GM20431 (cell line): ENCODE data around the gene DIPK1B.

Experiments used
- in situ Hi-C: fragments of 300-500 bp; cut with MseI, MboI; formaldehyde crosslinking; loops from one replicate; pipeline ENCODE4 v1.15.0; 2020; ENCODE audit warnings: low sequenced_read_pairs; ENCODE audit not compliant: unreplicated experiment

Gene DIPK1B

DNA sequence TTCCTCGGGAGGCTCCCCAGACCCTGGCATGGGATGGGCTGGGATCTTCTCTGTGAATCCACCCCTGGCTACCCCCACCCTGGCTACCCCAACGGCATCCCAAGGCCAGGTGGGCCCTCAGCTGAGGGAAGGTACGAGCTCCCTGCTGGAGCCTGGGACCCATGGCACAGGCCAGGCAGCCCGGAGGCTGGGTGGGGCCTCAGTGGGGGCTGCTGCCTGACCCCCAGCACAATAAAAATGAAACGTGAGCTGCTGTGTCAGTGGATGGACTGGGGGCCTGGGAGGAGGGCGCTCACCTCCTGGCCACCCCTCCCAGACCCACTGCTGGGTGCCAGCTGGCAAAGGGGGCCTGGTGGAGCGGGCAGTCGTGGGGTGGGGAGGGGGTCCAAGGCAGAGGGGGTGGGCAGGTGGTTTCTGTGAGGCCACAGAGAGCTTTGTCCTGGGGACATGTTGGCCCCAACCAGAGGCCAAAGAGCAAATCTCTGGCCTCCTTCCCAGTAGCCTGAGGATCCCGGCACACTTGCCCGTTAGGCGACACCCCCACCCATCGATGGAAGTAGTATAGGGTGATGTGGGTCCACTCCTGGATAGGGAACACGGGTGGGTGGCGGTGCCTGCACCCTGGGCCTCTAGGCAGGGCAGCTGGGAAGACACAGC, 39.8 kb upstream of the DIPK1B start:
- in situ Hi-C loops: no loop called here

DNA sequence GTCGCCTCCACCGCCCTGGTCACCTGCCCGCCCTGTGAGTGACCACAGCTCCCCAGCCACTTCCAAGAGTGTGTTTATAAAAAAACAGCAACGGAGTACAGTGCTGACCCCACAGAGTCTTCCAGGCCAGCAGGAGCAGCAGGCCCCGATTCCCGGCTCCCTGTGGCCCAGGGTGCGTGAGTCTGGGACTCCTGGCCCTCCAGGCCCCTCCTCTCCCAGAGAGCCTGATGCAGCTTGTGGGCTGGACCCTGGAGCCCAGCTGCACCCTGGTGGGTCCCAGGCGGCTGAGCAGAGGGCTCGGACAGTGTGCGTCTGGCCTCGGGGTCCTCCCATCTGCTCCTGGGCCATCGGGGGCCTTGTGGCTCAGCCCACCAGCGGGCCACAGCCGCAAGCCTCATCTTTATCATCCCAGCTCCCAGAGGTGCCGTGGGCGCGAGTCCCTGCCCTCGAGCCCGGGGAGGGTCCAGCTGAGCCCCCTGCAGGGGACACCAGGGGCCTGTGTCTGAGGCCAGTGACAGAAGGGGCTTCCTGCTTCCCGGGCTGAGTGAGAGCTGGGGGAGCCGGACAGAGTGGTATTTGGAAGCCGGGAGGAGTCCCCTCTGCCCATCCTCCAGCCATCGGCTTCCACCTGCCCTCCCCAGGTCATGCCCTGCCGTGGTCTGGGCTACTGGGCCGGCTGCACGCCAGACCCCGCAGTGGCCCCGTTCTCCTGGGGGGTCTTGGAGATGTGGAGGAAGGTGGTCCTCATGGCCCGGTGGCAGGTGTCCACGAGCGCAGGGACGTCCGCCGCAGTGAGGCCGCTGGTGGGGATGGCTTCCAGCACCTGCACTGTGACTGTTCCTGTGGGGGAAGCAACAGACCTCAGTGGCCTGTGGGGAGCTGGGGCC, 39.0 kb upstream of the DIPK1B start:
- in situ Hi-C loops: no loop called here

- in situ Hi-C loops: no loop called here
Measured at GRCh38 chr9:136673975-136674785, 38.2 kb upstream of the DIPK1B start.

GRCh38 chr9:136674786-136675349, 37.5 kb upstream of the DIPK1B start:
- in situ Hi-C loops: no loop called here

DNA sequence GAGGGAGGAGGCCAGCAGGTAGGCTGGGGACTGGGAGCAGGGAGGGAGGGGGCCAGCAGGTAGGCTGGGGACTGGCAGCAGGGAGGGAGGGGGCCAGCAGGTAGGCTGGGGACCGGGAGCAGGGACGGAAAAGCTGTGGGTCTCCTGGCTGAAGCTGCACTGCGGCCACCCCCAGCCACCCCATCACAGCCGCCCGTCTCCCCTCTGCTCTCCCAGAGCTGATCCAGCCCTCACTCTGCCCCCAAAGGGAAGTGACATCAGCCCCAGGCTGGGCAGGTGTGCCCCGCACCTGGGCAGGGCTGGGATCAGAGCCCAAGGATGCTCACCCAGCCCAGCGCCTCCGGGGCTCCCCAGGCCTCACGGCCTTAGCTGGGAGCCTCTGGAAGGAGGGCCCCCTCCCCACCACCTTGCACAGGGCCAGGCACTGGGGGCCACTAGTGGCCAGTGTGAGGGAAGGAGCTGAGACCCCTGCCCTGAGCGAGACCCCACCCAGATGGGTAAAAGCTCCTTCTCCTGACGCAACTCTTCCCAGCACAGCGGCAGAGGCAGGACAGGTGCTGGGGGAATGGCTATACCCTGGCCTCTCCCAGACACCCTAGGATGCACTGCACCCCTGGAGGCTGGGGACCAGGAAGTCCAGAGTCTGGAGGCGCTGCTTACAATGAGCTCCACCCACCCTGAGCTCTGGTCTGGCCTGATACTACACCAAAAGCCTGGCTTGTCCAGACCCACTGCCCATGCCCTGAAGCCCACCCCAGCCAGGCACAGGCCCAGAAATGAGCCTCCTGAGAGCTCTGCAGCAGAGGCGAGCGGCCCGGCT, 36.7 kb upstream of the DIPK1B start:
- in situ Hi-C loops: no loop called here

- in situ Hi-C loops: no loop called here
Measured at GRCh38 chr9:136676297-136676794, 36.0 kb upstream of the DIPK1B start.

GRCh38 chr9:136676920-136677686, 35.3 kb upstream of the DIPK1B start:
- in situ Hi-C loops: no loop called here

- in situ Hi-C loops: no loop called here
Measured at GRCh38 chr9:136678034-136678433, 34.3 kb upstream of the DIPK1B start.

- in situ Hi-C loops: no loop called here
Measured at GRCh38 chr9:136678624-136679023, 33.7 kb upstream of the DIPK1B start.

DNA sequence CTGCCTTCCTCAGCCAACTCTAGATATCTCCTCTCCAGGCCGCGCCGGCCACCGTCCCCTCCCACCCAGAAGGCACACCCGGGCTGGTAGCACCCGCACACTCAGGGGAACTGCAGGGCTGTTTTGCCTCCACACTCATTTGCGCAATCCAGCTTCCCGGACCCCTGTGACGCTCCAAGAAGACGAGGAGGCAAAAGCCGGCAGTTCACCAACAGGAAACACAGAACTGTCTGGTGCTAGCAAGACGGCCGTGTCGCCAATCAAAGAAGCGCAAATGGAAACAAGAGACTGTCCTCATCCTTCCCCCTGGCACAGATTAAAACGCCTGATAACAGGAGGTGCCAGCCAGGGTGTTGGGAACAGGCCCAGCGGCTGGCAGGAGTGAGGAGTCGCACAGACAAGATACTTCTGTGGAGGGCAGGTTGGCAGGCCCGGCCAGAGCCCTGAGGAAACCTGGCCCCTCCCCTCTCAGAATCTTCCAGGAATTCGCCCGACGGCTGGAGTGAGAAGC, 32.9 kb upstream of the DIPK1B start:
- in situ Hi-C loops: no loop called here

DNA sequence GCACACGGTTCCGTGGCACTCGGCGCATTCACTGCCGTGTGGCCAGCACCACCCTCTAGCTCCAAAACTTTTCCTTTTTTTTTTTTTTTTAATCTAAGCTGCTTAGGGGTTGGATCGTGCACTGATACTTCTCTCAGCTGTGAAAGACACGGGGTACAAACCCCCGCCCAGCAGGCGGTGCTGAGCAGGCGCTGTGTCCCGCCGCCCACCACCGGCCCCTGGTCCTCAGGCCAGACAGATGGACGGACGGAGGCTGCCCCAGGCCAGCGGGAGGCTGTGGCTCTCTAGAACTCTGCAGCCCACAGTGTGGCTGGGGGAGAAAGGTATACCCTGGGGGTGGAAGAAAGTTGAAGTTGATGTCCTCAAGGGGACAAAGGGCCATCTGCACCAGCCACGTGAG, 31.3 kb upstream of the DIPK1B start:
- in situ Hi-C loops: no loop called here

DNA sequence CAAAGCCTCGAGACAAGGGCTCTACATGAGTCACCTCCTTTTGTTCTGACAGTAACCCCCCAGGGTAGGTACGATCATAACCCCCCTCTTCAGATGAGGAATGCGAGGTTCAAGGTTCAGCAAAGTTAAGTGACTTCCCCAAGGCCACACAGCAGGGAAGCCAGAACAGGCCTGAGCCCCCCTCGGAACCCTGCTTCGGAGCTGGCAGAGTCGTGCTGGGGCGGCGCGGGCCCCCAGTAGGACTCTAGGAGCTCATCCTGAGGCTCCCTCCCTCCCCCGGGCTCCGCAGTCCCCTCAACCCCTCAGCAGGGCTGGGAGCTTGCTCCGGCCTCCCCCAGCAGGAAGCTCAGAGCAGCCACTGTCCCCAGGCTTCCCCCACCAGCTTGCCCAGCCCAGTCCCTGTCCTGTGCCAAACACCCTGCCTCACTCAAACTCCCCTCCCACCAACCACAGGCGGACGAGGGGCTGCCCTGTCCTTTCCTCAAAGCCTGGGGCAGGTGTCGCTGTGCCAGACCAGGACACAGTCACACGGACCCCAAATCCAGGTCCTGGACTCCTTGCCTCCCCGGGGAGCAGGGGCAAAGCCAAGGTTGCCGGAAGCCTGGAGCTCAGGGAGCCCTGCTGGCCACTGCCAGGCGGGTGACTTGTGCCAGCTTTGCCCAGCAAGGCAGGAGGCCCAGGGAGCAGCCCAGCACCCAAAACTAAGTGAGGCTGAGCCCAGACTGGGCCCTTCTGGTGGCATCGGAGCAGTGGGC, 30.2 kb upstream of the DIPK1B start:
- in situ Hi-C loops: no loop called here

DNA sequence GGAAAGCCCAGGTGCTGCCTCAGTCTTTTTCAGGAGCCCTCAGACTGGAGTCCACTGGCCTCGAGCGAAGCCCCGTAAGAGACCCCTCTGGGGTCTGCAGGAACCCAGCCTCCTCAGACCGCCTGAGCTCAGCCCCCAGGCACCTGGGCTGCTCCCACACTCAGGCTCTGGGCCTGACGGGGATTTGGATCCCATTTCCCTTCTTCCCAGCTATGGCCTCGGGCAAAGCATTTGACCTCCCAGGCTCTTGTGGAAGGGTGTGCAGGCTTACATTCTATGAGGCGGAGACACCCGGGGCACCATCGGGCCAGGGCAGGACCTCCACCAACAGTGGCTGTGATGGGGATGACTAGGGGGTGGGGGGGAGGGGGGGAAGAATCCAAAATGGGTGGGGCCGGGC, 29.7 kb upstream of the DIPK1B start:
- in situ Hi-C loops: no loop called here

- in situ Hi-C loops: no loop called here
Measured at GRCh38 chr9:136683173-136683745, 29.1 kb upstream of the DIPK1B start.

- in situ Hi-C loops: no loop called here
Measured at GRCh38 chr9:136683755-136684154, 28.6 kb upstream of the DIPK1B start.

GRCh38 chr9:136684339-136684738, 28.0 kb upstream of the DIPK1B start:
- in situ Hi-C loops: no loop called here

DNA sequence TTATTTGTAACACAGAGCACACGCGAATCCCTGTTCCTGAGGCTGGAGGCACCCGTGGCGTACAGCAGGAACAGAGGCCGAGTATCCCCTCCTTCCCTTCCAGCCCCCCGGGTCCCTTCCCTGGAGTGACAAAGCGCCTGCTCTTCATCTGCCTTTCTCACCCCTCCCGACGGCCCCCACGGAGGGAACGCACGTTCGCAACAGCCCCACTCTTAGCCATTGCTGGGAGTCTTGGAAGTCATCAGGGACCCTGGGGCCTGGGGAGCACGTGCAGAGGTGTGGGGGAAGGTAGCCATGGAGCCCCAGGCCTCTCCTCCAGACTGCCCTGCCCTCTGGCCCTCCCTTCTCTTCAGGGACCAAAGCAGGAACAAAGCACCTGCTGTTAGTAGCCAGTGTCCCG, 27.6 kb upstream of the DIPK1B start:
- in situ Hi-C loops: no loop called here
